22Rv1 (cell line): ENCODE results near the gene TXK.

Source experiments
- H3K27ac ChIP-seq: fragments of 450-650 bp; 2 replicates; pipeline ENCODE4 v1.5.1; 2017
- ZFX ChIP-seq: fragments of 450-650 bp; IDR thresholded peaks from 2 replicates; pipeline ENCODE4 v1.6.1; 2017; ENCODE audit warnings: antibody characterized with exemption, borderline replicate concordance
- TF ChIP-seq, protein P1 (sequence below): fragments of 450-650 bp; IDR thresholded peaks from 2 replicates; pipeline ENCODE4 v1.5.1; 2017; ENCODE audit warnings: mild to moderate bottlenecking

TXK gene

DNA sequence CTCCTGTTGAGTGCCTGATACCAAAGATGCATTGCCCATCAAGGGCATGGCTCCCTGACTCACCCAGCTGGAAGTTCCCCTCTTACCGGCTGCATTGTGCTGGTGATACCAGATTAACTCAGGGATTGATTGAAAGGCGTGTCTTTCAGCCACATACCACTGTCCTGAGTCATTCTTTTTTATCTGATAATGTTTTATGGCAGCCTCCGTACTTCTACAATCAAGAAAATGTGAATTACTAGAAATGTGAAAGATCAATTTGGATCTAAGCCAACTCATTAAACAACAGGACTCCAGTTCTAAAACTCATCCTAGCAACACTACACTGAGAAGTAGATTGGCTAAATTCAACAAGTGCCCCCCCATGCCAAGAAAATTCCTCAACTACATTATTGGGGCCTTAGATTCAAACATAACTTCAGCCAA, 40.0 kb downstream of the TXK start:
- TF ChIP-seq ZFX, result no peak
- TF ChIP-seq, protein P1, sequence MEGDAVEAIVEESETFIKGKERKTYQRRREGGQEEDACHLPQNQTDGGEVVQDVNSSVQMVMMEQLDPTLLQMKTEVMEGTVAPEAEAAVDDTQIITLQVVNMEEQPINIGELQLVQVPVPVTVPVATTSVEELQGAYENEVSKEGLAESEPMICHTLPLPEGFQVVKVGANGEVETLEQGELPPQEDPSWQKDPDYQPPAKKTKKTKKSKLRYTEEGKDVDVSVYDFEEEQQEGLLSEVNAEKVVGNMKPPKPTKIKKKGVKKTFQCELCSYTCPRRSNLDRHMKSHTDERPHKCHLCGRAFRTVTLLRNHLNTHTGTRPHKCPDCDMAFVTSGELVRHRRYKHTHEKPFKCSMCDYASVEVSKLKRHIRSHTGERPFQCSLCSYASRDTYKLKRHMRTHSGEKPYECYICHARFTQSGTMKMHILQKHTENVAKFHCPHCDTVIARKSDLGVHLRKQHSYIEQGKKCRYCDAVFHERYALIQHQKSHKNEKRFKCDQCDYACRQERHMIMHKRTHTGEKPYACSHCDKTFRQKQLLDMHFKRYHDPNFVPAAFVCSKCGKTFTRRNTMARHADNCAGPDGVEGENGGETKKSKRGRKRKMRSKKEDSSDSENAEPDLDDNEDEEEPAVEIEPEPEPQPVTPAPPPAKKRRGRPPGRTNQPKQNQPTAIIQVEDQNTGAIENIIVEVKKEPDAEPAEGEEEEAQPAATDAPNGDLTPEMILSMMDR, result no peak
- H3K27ac ChIP-seq, result no peak overlapping the region

DNA sequence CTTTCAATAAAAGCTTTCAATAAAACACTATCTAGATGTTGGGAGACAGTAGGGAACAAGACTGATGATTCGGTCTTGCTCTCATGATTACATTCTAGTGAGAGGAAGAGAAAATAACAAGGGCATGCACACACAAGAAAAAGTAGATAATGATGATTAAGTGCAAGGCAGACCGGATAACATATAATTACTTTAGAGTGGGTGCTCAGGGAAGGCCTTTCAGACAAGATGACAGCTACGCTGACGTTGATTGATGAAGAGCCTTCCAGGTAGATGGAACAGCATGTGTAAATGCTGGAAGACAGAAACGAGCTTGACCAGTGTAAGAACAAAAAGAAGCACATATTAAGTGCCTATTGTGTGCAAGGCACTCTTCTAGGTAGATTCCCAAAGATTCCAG, 43.4 kb downstream of the TXK start:
- TF ChIP-seq, protein P1, result no peak
- TF ChIP-seq ZFX, result no peak
- no peak overlapping the region for H3K27ac ChIP-seq

DNA sequence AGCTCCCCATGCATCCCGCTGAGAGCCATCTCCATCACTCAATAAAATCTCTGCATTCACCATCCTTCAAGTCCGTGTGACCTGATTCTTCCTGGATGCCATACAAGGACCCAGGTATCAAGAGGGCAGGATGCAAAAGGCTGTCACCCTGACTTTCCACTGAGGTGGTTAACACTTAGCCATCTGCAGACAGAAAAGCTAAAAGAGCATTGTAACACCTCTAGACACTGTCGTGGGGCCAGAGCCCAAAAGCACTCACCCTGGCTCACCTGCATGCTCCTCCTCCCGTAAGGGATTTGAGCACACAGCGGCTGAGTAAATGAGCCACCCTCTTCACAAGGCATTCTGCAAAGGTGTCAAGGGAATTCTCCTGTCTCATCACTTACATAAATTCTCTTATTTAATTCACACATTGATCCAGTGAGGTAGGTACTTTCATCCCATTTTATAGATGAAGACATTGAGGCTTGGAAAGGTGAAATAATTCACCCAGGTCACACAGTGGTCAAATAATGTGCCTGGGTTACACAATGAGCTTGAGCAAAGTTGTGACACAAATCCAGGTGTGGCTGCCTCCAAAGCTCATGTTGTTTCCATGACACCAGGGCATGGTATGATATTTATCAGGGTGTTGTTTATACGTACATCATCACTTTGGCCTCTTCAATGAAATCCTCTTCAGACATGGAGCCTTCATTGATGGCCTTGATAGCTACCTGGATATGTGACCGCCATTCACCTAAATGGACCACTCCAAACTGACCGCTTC, 48.0 kb downstream of the TXK start:
- no peak overlapping the region for H3K27ac ChIP-seq
- TF ChIP-seq, protein P1, result no peak
- no peak for TF ChIP-seq ZFX

DNA sequence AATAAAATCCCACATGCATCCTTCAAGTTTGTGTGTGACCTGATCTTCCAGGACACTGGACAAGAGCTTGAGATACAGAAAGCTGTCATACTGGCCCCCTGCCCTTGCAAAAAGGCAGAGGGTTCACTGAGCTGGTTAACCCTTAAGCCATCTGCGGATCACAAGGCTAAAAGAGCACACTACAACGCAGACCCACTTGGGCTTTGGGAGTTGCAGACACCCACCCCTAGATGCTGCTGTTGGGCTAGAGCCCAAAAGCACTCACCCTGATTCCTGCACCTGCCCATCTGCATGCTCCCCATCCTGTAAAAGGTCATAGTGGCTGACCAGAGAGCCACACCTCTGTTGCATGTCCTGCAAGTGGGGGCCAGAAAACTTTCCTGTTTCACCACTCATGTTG, 51.1 kb downstream of the TXK start:
- no peak overlapping the region for H3K27ac ChIP-seq
- TF ChIP-seq, protein P1, result no peak
- TF ChIP-seq ZFX, result no peak

DNA sequence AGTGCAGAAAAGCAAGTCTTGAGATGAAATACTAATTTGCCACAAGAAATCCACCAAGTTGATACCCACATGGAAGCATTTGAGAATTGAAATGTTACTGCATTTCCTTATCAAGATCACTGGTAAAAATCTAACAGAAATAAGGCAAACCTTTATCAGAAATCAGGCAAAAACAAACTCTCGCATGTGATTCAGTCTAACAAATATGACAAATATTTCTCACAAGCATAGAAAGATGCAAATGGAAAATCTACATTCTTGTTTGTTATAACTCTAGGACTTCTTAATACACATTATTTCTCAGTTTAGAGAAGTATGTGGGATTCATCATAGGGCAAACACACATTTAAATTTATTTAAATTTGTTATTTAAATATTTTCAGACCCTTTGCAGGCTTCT, 52.9 kb downstream of the TXK start:
- no peak for TF ChIP-seq ZFX
- TF ChIP-seq, protein P1, result no peak

DNA sequence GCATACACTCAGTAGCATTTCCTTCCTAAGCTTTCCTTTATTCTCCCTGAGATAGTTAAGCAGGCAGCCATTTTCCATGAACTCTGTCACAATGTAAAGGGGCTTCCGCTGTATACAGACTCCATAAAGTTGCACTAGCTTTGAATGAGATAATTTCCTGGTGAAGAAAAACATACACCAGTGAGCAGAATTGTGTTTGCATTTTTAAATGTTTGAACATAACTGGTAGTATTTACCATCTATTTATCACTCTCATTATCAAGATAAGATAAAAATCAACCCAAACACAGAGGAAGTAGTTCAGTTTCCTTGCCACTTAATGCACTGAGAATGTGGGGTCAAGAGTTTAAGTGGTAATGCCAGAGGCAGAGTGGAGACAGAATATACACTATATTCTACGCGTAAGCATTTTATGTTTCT, 54.1 kb downstream of the TXK start:
- no peak overlapping the region for H3K27ac ChIP-seq
- no peak for TF ChIP-seq ZFX
- TF ChIP-seq, protein P1, result no peak

More for the DNA sequence above, 52.9 kb downstream of the TXK start:
- no peak overlapping the region for H3K27ac ChIP-seq

DNA sequence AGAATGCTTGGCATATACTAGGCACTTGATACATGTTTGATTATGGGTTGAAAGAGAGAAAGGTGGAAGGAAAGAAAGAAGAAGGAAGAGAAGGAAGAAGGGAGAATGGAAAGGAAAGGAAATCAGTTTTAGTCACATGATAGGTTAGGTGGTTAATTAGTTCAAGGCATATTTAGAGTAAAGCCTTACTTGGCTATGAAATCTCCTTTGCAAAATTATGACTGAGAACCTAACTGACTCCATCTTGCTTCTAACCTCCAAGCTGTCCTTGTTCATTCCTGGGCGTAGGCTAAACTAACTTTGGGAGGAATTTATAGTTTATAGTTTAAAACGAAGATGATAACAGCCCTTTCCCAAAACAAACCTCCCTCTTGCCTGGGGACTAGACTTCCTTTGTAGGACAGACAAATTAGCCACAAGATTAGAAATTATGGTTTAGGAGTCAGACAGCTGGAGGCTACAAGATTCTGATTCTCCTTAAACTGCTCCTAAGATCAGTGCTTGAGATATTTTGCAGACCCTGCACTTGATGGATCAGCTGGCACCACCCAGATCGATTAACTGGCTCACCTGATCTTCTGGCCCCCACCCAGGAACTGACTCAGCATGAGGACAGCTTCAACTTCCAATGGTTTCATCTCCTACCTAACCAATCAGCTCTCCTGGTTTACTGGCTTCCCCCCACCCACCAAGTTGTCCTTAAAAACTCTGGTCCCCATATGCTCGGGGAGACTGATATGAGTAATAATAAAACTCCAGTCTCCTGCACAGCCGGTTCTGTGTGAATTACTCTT, 55.0 kb downstream of the TXK start:
- no peak overlapping the region for H3K27ac ChIP-seq
- no peak for TF ChIP-seq ZFX
- TF ChIP-seq, protein P1, result no peak
